OCI-LY3 (cell line): ENCODE results near the gene ZNF45.
"Not testable (repeated sequence)": the region's sequence is repeated elsewhere in the genome, so short reads cannot be mapped to it uniquely, and the experiment has no call there.

Source experiments
- H2AFZ ChIP-seq: fragments of 200-600, 300-600 bp; shearing (Covaris generic); 2 replicates; pipeline ENCODE4 v1.6.0; 2014; ENCODE audit warnings: antibody characterized with exemption, low read depth, low read length
- H3K27ac ChIP-seq: fragments of 200-600, 300-600 bp; sonication (generic); 2 replicates; pipeline ENCODE4 v1.5.1; 2014; ENCODE audit warnings: mild to moderate bottlenecking, low read length, moderate library complexity, mixed read lengths
- H3K27me3 ChIP-seq: fragments of 200-600, 300-600 bp; sonication (generic); 2 replicates; pipeline ENCODE4 v1.6.1; 2014; ENCODE audit warnings: low read depth, low read length, mixed read lengths
- H3K36me3 ChIP-seq: fragments of 200-600, 300-600 bp; sonication (generic); replicated peaks from 2 replicates; pipeline ENCODE3; 2014; ENCODE audit warnings: low read depth, low read length, mixed read lengths
- H3K4me1 ChIP-seq: fragments of 300-600, 200-600 bp; sonication (generic); 2 replicates; pipeline ENCODE4 v1.6.1; 2014; ENCODE audit warnings: low read length, mixed read lengths
- H3K4me2 ChIP-seq: fragments of 200-600, 300-600 bp; sonication (generic); 2 replicates; pipeline ENCODE4 v1.6.1; 2014; ENCODE audit warnings: low read length, mixed read lengths
- H3K4me3 ChIP-seq: fragments of 300-600, 200-600 bp; sonication (generic); 2 replicates; pipeline ENCODE4 v1.5.1; 2014; ENCODE audit warnings: antibody characterized with exemption, mild to moderate bottlenecking, low read length, moderate library complexity
- H3K79me2 ChIP-seq: fragments of 300-600, 200-600 bp; shearing (Covaris generic); 2 replicates; pipeline ENCODE4 v1.6.1; 2014; ENCODE audit warnings: mild to moderate bottlenecking, low read length, mixed read lengths
- H3K9ac ChIP-seq: fragments of 300-600, 200-600 bp; shearing (Covaris generic); 2 replicates; pipeline ENCODE4 v1.6.0; 2014; ENCODE audit warnings: mild to moderate bottlenecking, low read length, moderate library complexity
- H3K9me3 ChIP-seq: fragments of 200-600, 300-600 bp; shearing (Covaris generic); 2 replicates; pipeline ENCODE4 v1.6.1; 2014; ENCODE audit warnings: low read length, mixed read lengths; ENCODE audit not compliant: insufficient read depth
- H4K20me1 ChIP-seq: fragments of 200-600, 300-600 bp; sonication (generic); 2 replicates; pipeline ENCODE4 v1.6.1; 2016; ENCODE audit warnings: low read length, mixed read lengths; ENCODE audit not compliant: insufficient read depth
- CTCF ChIP-seq: fragments of 200-600, 300-600 bp; sonication (generic); IDR thresholded peaks from 2 replicates; pipeline ENCODE4 v1.5.1; 2014; ENCODE audit warnings: antibody characterized with exemption, low read length, low read depth
- EZH2phosphoT487 ChIP-seq: fragments of 200-600 bp; shearing (Covaris generic); IDR thresholded peaks from 2 replicates; pipeline ENCODE4 v1.6.1; 2018; ENCODE audit warnings: antibody characterized with exemption, mixed run types, low read depth

Gene ZNF45

GRCh38 chr19:43956827-43957226 is 21.7 kb upstream of the ZNF45 start:
- Histone ChIP-seq H3K79me2 (no peaks in the 10 kb centered on the region), H2AFZ (no peak overlapping the region), H3K27ac (peak overlapping the region; percentile 27; the same call in 1 of the 2 replicates), H3K9ac (no peak overlapping the region), H3K36me3 (peaks cover 23% of the 10 kb centered on the region), H3K4me2 (no peak overlapping the region), H3K9me3 (peaks cover 27% of the 10 kb centered on the region), H3K27me3 (no peaks in the 10 kb centered on the region), H4K20me1 (no peaks in the 10 kb centered on the region), H3K4me1 (peaks cover 8% of the 10 kb centered on the region), H3K4me3 (no peak overlapping the region)
- TF ChIP-seq CTCF (no peak), EZH2phosphoT487 (no peak)

- H3K9ac ChIP-seq, result peak within 1 kb of the TSS; percentile 71
- H3K4me1 ChIP-seq, result 0 out of 2 replicates have a peak, but pooled peaks cover under 1% of the 10 kb centered on the region
- peak within 1 kb of the TSS; percentile 81 for H3K4me3 ChIP-seq
- no peaks in the 10 kb centered on the region for H4K20me1 ChIP-seq
- TF ChIP-seq CTCF (peak; percentile 39), EZH2phosphoT487 (no peak)
- 0 out of 2 replicates have a peak within 1 kb of the TSS, but pooled peaks have one; percentile 5 for H3K27ac ChIP-seq
- no peaks in the 10 kb centered on the region for H3K79me2 ChIP-seq
- peaks cover 4% of the 10 kb centered on the region for H3K36me3 ChIP-seq
- H2AFZ ChIP-seq, result peak within 1 kb of the TSS; percentile 91
- H3K4me2 ChIP-seq, result peak within 1 kb of the TSS; percentile 67
- H3K9me3 ChIP-seq, result peaks cover 11% of the 10 kb centered on the region
- no peaks in the 10 kb centered on the region for H3K27me3 ChIP-seq
Observed at GRCh38 chr19:43950834-43951645, 16.0 kb upstream of the ZNF45 start, which contains the start of gene ZNF221. TSS of gene ZNF221 (plus strand) at chr19:43951228. CDS start at chr19:43962727, 11,499 bp downstream.

GRCh38 chr19:43949803-43950202 is 14.7 kb upstream of the ZNF45 start:
- H3K36me3 ChIP-seq, H4K20me1 ChIP-seq, H3K9me3 ChIP-seq, H2AFZ ChIP-seq, H3K27ac ChIP-seq, H3K4me2 ChIP-seq, H3K27me3 ChIP-seq, H3K4me3 ChIP-seq, H3K9ac ChIP-seq, H3K79me2 ChIP-seq: not testable (repeated sequence)
- H3K4me1 ChIP-seq, result peaks cover 12% of the 10 kb centered on the region; the same call in 1 of the 2 replicates

- not testable (repeated sequence) for H3K27ac ChIP-seq, H3K4me3 ChIP-seq, H3K9ac ChIP-seq, H3K36me3 ChIP-seq, H2AFZ ChIP-seq, H3K4me2 ChIP-seq, H3K79me2 ChIP-seq, H4K20me1 ChIP-seq, H3K27me3 ChIP-seq, H3K9me3 ChIP-seq
- H3K4me1 ChIP-seq, result peaks cover 12% of the 10 kb centered on the region; the same call in 1 of the 2 replicates
Observed at GRCh38 chr19:43947412-43947811, 12.3 kb upstream of the ZNF45 start.

- Histone ChIP-seq H3K4me1 (peaks cover 12% of the 10 kb centered on the region; the same call in 1 of the 2 replicates), H4K20me1 (no peaks in the 10 kb centered on the region), H3K9ac (no peak overlapping the region), H3K27me3 (no peaks in the 10 kb centered on the region), H2AFZ (no peak overlapping the region), H3K27ac (no peak overlapping the region), H3K79me2 (no peaks in the 10 kb centered on the region), H3K9me3 (peaks cover 10% of the 10 kb centered on the region; the same call in 1 of the 2 replicates), H3K4me3 (no peak overlapping the region), H3K4me2 (no peak overlapping the region), H3K36me3 (peaks cover 4% of the 10 kb centered on the region)
- TF ChIP-seq CTCF, result no peak
- no peak for TF ChIP-seq EZH2phosphoT487
Observed at GRCh38 chr19:43941209-43941608, 6.1 kb upstream of the ZNF45 start.
